GM18520 (cell line): ENCODE results near the gene IFNA17.
"Not testable (repeated sequence)": the region's sequence is repeated elsewhere in the genome, so short reads cannot be mapped to it uniquely, and the experiment has no call there.

Experiments used
- ATAC-seq: cut with Tn5 transposase; IDR thresholded peaks from one replicate; pipeline ENCODE4 v1.9.1; 2021; ENCODE audit not compliant: unreplicated experiment

IFNA17 gene

GRCh38 chr9:21210782-21211181 lies 17.2 kb downstream of the IFNA17 start:
- ATAC-seq = not testable (repeated sequence)

- ATAC-seq = no peak
These were observed 17.7 kb downstream of the IFNA17 start for GRCh38 chr9:21210311-21210710.

GRCh38 chr9:21207043-21207442 lies 21.0 kb downstream of the IFNA17 start, which contains the start of gene IFNA10:
IFNA10 (minus strand) TSS chr9:21207143; CDS start chr9:21207097, 46 bp downstream.
- not testable (repeated sequence) for ATAC-seq

- ATAC-seq = no peak
These were observed 22.8 kb downstream of the IFNA17 start for GRCh38 chr9:21205204-21205603.

- ATAC-seq = not testable (repeated sequence)
These were observed 25.9 kb downstream of the IFNA17 start, which contains the start of gene IFNA7 for GRCh38 chr9:21202105-21202504. IFNA7 (minus strand) TSS chr9:21202205; CDS start chr9:21202165, 40 bp downstream.

- ATAC-seq = peak; percentile 80
These were observed 32.9 kb downstream of the IFNA17 start for GRCh38 chr9:21194867-21195776.

- not testable (repeated sequence) for ATAC-seq
These were observed 40.5 kb downstream of the IFNA17 start, which contains the start of gene IFNA4 for GRCh38 chr9:21187487-21187886. IFNA4 (minus strand) TSS chr9:21187587; CDS start chr9:21187531, 56 bp downstream.

- ATAC-seq = peak; percentile 90
These were observed 44.9 kb downstream of the IFNA17 start for GRCh38 chr9:21182810-21183736.
